Hepatocyte (in vitro differentiated cells): ENCODE measurements around the gene NR2E1. TPM values are rescaled to one million over a fixed set of nuclear protein-coding genes. Genes with fewer than 3 reads are reported as not detected.

Experiments
- DNase-seq: peaks from one replicate; pipeline ENCODE4 v3.0.0-alpha.2; 2016; ENCODE audit warnings: low spot score
- H2AFZ ChIP-seq: fragments of 200-600 bp; sonication (generic); 2 replicates; pipeline ENCODE4 v1.6.0; 2016; ENCODE audit warnings: antibody characterized with exemption, mild to moderate bottlenecking
- H3K27ac ChIP-seq: fragments of 200-600 bp; sonication (generic); 2 replicates; pipeline ENCODE4 v1.5.1; 2016; ENCODE audit warnings: mild to moderate bottlenecking
- H3K27me3 ChIP-seq: fragments of 200-600 bp; sonication (generic); 2 replicates; pipeline ENCODE4 v1.6.1; 2016
- H3K36me3 ChIP-seq: fragments of 200-600 bp; sonication (generic); replicated peaks from 2 replicates; pipeline ENCODE4 v1.5.1; 2016; ENCODE audit warnings: low read depth; ENCODE audit not compliant: insufficient read depth
- H3K4me1 ChIP-seq: fragments of 200-600 bp; sonication (generic); 2 replicates; pipeline ENCODE4 v1.5.1; 2016; ENCODE audit warnings: mild to moderate bottlenecking, moderate library complexity; ENCODE audit not compliant: insufficient read depth
- H3K4me2 ChIP-seq: fragments of 200-600 bp; sonication (generic); 2 replicates; pipeline ENCODE4 v1.6.0; 2016
- H3K4me3 ChIP-seq: fragments of 200-600 bp; sonication (generic); 2 replicates; pipeline ENCODE4 v1.5.1; 2016; ENCODE audit warnings: mild to moderate bottlenecking
- H3K79me2 ChIP-seq: fragments of 200-600 bp; sonication (generic); 2 replicates; pipeline ENCODE4 v1.6.0; 2017; ENCODE audit warnings: mild to moderate bottlenecking
- H3K9me2 ChIP-seq: fragments of 200-600 bp; sonication (generic); replicated peaks from 2 replicates; pipeline ENCODE4 v1.6.0; 2017; ENCODE audit warnings: mild to moderate bottlenecking; ENCODE audit not compliant: insufficient read depth
- H3K9me3 ChIP-seq: fragments of 200-600 bp; sonication (generic); 2 replicates; pipeline ENCODE4 v1.5.1; 2016; ENCODE audit warnings: low read depth, mild to moderate bottlenecking
- H4K20me1 ChIP-seq: fragments of 200-600 bp; sonication (generic); 2 replicates; pipeline ENCODE4 v1.6.0; 2016; ENCODE audit warnings: mild to moderate bottlenecking; ENCODE audit not compliant: insufficient read depth, poor library complexity, severe bottlenecking
- EZH2 ChIP-seq: fragments of 200-600 bp; sonication (generic); IDR thresholded peaks from 2 replicates; pipeline ENCODE4 v1.6.1; 2016; ENCODE audit warnings: antibody characterized with exemption, mild to moderate bottlenecking, borderline replicate concordance
- EZH2phosphoT487 ChIP-seq: fragments of 200-600 bp; sonication (generic); IDR thresholded peaks from one replicate; pipeline ENCODE4 v1.6.1; 2018; ENCODE audit warnings: antibody characterized with exemption, mild to moderate bottlenecking, low read depth, moderate library complexity; ENCODE audit not compliant: unreplicated experiment, severe bottlenecking
- WGBS: methylation state at CpG from one replicate; pipeline ENCODE4 v1.1.6; 2016; ENCODE audit warnings: low lambda C conversion rate; ENCODE audit errors: missing lambda C conversion rate; 5-methylcytosine and 5-hydroxymethylcytosine counted together
- polyA plus RNA-seq: library from polyadenylated mRNA; unstranded; fragments of >200 nt; fragmentation: Nextera tagmentation; extraction: Ambion mirVana; gene quantifications from 2 replicates; pipeline ENCODE4 v1.2.1, GENCODE V29; 2016
- total RNA-seq: library from RNA; depleted of rRNA; stranded (reverse); fragments of >200 nt; gene quantifications from 2 replicates; pipeline ENCODE4 v1.2.3, GENCODE V29; 2014
- TF ChIP-seq, protein P1 (sequence below): fragments of 200-600 bp; sonication (generic); IDR thresholded peaks from 2 replicates; pipeline ENCODE4 v1.5.1; 2016; ENCODE audit warnings: antibody characterized with exemption, mild to moderate bottlenecking; ENCODE audit not compliant: poor library complexity

Gene NR2E1
- total and polyA plus RNA-seq, 2 experiments from 2014 or later, result not detected

DNA sequence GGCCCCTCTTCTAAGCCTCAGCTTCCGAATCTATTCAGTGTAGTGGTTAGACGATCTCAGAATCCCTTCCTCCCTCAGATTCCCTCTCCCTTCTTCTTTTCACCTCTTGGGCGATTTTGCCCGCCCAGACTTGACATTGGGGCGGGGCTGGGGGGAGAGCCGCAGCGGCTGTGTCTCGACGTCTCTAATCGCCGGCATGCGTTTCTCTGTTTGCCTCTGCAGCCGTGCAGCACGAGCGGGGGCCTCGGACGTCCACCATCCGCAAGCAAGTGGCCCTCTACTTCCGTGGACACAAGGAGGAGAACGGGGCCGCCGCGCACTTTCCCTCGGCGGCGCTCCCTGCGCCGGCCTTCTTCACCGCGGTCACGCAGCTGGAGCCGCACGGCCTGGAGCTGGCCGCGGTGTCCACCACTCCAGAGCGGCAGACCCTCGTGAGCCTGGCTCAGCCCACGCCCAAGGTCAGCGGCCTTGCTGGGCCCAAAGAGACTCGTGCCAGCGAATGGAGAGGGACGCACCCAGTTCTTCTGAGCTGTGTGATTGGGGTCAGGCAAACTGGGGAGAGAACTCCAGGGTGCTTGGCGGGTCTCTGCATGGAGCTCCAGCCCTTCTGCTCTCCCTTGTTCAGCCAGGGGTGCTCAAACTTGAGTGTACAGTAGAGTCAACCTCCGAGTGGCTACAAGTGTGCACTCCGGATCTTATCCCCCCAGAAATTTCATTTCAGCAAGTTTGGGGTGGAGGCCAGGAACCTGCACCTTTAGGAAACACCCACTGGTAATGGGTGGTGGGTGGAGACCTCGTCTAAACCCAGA, 10.7 kb downstream of the NR2E1 start:
- no peaks in the 10 kb centered on the region for H3K36me3 ChIP-seq
- peaks cover 99% of the 10 kb centered on the region for H3K27me3 ChIP-seq
- no peaks in the 10 kb centered on the region for H4K20me1 ChIP-seq
- H3K9me3 ChIP-seq, result no peaks in the 10 kb centered on the region
- DNase-seq, result no peak
- no peak overlapping the region for H3K4me3 ChIP-seq
- peak overlapping the region; percentile 78 for H3K4me2 ChIP-seq
- TF ChIP-seq EZH2 (peak; percentile 93), EZH2phosphoT487 (peak; percentile 50)
- TF ChIP-seq, protein P1, sequence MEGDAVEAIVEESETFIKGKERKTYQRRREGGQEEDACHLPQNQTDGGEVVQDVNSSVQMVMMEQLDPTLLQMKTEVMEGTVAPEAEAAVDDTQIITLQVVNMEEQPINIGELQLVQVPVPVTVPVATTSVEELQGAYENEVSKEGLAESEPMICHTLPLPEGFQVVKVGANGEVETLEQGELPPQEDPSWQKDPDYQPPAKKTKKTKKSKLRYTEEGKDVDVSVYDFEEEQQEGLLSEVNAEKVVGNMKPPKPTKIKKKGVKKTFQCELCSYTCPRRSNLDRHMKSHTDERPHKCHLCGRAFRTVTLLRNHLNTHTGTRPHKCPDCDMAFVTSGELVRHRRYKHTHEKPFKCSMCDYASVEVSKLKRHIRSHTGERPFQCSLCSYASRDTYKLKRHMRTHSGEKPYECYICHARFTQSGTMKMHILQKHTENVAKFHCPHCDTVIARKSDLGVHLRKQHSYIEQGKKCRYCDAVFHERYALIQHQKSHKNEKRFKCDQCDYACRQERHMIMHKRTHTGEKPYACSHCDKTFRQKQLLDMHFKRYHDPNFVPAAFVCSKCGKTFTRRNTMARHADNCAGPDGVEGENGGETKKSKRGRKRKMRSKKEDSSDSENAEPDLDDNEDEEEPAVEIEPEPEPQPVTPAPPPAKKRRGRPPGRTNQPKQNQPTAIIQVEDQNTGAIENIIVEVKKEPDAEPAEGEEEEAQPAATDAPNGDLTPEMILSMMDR, result no peak
- no peaks in the 10 kb centered on the region for H3K9me2 ChIP-seq
- H3K79me2 ChIP-seq, result no peaks in the 10 kb centered on the region
- no peak overlapping the region for H3K27ac ChIP-seq
- WGBS, result 9% methylated on average over 41 of the region's 46 CpGs
- H3K4me1 ChIP-seq, result peaks cover 14% of the 10 kb centered on the region
- peak overlapping the region; percentile 68 for H2AFZ ChIP-seq

GRCh38 chr6:108179741-108180140, 13.9 kb downstream of the NR2E1 start:
- no peaks in the 10 kb centered on the region for H3K9me2 ChIP-seq
- DNase-seq, result no peak
- no peaks in the 10 kb centered on the region for H4K20me1 ChIP-seq
- H2AFZ ChIP-seq, result no peak overlapping the region
- peaks cover 77% of the 10 kb centered on the region for H3K27me3 ChIP-seq
- H3K9me3 ChIP-seq, result no peaks in the 10 kb centered on the region
- H3K4me2 ChIP-seq, result no peak overlapping the region
- H3K36me3 ChIP-seq, result no peaks in the 10 kb centered on the region
- H3K4me1 ChIP-seq, result peaks cover 14% of the 10 kb centered on the region
- H3K4me3 ChIP-seq, result no peak overlapping the region
- WGBS, result 23% methylated on average over 4 of the region's 4 CpGs
- TF ChIP-seq EZH2 (no peak), EZH2phosphoT487 (no peak)
- TF ChIP-seq, protein P1, result no peak
- H3K79me2 ChIP-seq, result no peaks in the 10 kb centered on the region
- H3K27ac ChIP-seq, result no peak overlapping the region

DNA sequence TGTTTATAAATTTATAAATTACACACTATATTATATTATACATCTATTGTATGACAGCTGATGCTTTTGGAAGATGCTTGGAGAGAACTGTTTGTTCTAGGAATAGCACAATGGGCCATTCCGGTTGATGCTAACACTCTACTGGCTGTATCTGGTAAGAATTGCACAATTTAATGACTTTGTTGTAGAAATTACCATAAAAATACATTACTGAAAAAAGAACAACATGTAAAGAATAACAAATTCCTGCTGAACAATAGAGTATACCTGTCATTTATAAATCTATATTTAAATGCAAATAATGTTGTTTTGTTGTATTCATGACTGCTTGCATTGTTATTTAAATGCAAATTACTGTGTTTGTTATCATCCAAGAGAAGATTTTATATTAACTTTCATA, 14.4 kb downstream of the NR2E1 start:
- H3K36me3 ChIP-seq, result no peaks in the 10 kb centered on the region
- TF ChIP-seq, protein P1, result no peak
- no peak for TF ChIP-seq EZH2
- no peak for TF ChIP-seq EZH2phosphoT487
- no peaks in the 10 kb centered on the region for H3K9me2 ChIP-seq
- no peaks in the 10 kb centered on the region for H3K9me3 ChIP-seq
- H3K27ac ChIP-seq, result no peak overlapping the region
- H3K4me3 ChIP-seq, result no peak overlapping the region
- WGBS, result 26% methylated on average over 1 of the region's 1 CpG
- H3K79me2 ChIP-seq, result no peaks in the 10 kb centered on the region
- no peaks in the 10 kb centered on the region for H4K20me1 ChIP-seq
- H3K27me3 ChIP-seq, result peaks cover 72% of the 10 kb centered on the region
- no peak overlapping the region for H2AFZ ChIP-seq
- H3K4me2 ChIP-seq, result no peak overlapping the region
- H3K4me1 ChIP-seq, result peaks cover 13% of the 10 kb centered on the region
- no peak for DNase-seq
